GM18861 (cell line): ENCODE data around the gene PLEKHO2.

ENCODE experiments used
- ATAC-seq: cut with Tn5 transposase; IDR thresholded peaks from one replicate; pipeline ENCODE4 v1.9.1; 2021; ENCODE audit not compliant: unreplicated experiment

Gene PLEKHO2

DNA sequence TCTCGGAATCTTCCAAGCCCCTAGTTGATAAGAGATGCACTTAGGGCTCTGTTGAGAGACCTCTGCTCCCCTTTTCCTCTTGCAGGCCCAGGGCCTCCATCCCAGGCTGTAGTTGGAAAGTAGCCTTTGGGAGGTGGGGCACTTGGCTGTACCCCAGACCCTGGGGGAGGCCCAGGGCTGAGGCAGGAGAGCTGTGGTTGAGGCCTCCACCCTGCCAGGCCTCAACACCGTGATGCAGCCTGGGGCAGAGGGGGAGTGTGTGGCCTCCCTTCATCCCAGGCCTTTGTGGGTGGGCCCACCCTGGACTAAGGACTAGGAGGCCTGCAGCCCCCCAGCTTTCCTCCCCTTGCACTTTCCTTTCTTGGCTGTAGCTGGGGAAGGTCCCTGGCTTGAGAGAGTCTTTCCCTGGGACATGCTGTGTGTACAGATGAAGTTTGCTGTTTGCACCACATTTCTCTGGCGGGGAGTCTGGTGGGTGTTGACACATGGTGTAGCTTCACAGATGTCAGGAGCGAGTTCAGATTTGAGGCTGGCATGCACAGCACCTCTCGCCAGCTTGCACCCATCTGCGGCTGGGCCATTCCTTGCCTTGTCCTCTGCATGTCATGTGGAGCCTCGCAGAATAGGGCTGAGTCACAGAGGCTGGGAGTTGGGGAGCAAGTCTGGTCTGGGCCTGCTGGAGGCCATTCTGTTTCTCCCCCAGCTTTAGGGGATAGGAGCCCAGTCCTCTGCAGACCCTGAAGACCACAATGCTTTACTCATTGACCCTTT lies 13.7 kb downstream of the PLEKHO2 start:
- no peak for ATAC-seq

- ATAC-seq, result no peak
Measured at GRCh38 chr15:64856429-64857145, 14.9 kb downstream of the PLEKHO2 start.

DNA sequence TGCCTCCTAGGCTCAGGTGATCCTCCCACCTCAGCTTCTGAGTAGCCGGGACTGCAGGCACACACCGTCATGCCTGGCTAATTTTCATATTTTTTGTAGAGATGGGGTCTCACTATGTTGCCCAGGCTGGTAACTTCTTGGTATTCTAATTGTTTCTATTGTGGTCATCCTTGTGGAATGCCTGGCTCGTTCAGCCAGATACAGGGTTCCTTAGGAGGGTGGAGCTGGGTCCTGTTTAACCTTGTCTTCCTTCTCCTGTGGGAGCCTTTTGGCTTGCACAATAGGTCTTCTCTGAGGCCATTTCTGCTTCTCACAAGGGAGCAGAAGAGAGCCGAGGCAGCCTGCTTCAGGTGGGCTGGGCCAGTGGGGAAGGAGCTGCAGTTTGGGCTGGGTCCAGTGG lies 15.7 kb downstream of the PLEKHO2 start:
- no peak for ATAC-seq

- ATAC-seq, result no peak
Measured at GRCh38 chr15:64858021-64858575, 16.4 kb downstream of the PLEKHO2 start.

DNA sequence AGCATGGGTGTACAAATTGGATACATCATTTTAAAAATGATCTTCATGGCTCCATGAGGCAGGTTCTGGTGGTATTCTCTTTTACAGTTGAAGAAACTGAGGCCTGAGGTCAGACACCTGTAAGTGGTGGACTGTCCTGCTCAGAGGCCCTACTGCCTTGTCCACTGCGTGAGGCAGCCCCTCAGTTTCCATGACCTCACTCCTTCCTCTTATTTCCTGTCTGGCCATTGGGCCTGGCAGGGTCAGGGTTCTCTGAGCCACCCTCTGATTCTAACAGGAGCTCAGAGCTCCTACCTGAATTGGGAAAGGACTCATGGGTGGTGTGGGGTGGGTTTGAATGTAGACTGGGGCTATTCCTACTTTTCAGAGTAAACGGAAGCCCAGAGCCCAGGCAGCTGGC lies 17.5 kb downstream of the PLEKHO2 start:
- ATAC-seq, result no peak

DNA sequence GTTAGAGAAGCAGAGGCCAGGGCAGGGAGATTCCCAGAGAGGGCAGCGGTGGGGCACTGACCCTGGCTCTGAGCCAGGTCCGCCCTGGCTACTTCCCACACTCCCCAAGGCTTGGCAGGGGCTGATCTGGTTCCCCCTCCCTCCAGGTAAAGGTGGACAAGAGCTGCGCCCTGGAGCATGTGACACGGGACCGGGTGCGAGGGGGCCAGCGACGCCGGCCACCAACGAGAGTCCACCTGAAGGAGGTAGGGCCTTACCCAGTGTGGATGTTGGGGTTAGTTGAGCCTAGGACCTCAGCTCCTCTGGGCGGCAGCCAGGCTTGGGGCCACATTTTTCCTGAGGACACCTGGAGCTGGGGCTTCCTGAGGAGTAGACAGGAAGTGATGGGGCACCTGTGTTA lies 19.6 kb downstream of the PLEKHO2 start:
- no peak for ATAC-seq

- ATAC-seq, result no peak
Measured at GRCh38 chr15:64861960-64862359, 20.2 kb downstream of the PLEKHO2 start.

GRCh38 chr15:64862408-64862807 lies 20.7 kb downstream of the PLEKHO2 start:
- ATAC-seq, result no peak

DNA sequence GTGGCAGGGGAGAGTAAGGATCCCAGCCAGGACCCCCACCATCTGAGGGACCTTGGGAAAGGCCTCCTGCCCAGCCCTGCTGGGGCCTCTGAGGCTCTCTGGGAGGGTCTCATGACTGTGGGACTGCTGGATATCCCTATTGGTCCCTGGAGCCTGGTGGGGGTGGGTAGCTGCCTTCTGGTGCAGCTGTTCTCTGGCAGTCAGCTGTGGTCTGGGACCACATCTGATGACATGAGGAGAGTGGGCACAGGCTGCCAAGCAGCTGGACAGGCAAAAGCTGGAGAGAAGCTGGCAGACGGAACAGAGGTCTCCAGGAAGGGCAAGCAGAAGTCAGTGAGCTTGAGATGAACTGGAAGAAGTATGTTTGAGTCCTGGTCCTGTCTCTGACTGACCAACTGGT lies 22.4 kb downstream of the PLEKHO2 start:
- no peak for ATAC-seq

GRCh38 chr15:64865126-64865997 lies 23.6 kb downstream of the PLEKHO2 start:
- ATAC-seq, result peak; percentile 62

DNA sequence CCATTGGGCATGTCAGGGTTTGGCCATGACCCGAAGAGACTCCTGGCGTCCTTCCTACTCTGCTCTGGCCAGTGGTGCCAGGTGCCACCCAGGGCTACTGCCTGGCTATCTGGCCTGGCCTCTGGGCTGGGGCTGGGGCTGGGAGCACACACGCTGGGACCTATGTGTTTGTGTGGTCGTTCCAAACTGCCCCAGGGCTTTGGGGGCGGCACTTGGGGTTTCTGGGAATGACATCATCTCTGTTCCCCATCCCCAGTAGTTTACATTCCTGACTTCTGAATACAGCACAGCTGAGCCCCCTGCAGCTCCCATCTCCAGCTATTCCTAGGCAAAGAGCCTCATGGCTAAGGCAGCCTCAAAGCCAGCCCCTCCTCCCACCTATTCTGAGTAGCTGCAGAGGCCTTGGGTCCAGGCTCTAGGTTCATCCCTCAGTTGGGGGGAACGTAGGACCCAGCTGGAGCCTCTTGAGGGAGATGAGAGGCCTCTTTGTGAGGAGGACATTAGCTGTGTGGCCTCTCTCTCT lies 24.3 kb downstream of the PLEKHO2 start:
- ATAC-seq, result no peak

DNA sequence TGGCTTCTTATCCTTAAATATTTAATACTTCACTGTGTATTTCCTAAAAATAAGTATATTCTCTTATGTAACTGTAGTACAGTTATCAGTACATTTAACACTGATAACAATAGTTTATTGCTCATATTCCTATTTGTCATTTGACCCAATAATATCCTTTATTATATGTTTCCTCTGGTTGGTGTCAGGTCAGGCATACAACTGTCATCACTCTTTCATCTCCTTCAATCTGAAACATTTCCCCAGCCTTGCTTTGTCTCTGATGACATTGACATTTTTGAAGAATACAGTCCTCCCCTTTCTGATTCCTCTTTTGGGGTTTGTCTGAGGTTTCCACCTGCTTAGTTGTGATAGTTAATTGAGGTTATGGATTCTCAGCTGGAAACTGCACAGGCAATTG lies 27.8 kb downstream of the PLEKHO2 start:
- ATAC-seq, result no peak

DNA sequence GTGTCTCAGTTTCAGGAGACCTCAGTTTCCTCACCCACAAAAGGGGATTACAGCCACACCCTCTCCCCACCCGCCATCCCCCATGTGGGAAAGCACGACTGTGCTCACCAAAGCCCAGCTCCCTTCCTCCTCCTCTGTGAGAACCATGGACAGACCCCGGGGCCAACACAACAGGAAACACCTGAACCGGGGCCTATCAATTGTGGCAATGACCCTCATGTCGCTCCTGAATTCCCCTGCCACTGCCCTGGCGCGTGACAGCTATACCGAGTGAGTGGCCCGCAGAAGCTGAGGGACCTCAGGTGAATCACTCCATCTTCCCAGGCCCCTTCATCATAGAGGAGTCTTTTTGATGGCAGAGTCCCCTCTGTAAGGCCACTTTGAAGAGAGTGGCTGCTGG lies 28.6 kb downstream of the PLEKHO2 start:
- ATAC-seq, result no peak

GRCh38 chr15:64875641-64876223 lies 34.0 kb downstream of the PLEKHO2 start:
- no peak for ATAC-seq

- ATAC-seq, result no peak
Measured at GRCh38 chr15:64877435-64877834, 35.7 kb downstream of the PLEKHO2 start.

DNA sequence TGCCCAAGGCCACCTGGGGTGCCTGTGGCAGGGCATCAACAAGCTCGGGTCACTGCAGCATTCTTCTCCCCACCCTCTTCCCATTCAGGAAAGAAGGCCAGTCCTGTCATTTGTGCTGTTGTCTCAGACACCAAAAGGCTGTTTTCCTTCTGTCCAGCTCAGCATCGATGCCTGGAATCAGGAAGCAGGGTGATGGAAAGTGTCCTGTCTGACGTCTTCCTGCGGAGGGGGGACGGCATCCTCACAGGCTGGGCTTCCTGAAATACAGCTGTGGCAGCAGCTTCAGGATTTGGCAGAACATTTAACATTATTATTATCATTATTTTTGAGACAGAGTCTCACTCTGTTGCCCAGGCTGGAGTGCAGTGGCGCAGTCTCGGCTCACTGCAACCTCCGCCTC lies 37.0 kb downstream of the PLEKHO2 start:
- no peak for ATAC-seq

GRCh38 chr15:64883100-64883581 lies 41.4 kb downstream of the PLEKHO2 start:
- ATAC-seq, result peak; percentile 50

DNA sequence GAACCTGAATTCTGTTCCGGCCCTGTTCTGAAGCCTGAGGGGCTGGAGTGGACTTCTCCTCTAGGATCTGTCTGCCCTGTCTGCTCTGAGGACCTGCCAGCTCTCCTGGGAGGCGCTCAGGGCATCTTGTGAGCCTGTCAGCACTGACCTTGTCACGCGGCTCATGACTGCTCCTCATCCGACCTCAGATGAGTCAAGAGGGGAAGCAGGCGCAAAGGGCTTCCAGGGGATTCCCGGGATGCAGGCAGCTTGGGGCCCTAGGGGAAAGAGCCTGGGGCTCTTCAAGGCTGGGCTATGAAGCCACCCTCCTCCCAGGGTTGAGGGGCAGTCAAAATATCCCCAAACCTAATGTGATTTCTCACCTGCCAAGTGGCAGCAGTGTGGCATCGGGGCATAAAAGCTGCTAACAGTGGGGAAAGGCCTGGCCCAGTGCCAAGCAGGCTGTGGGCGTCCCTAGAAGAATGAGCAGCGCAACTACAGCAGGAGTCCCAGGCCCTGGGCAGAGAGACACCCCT lies 42.3 kb downstream of the PLEKHO2 start:
- peak; percentile 52 for ATAC-seq

- no peak for ATAC-seq
Measured at GRCh38 chr15:64884679-64885078, 43.0 kb downstream of the PLEKHO2 start.

- no peak for ATAC-seq
Measured at GRCh38 chr15:64888336-64888735, 46.6 kb downstream of the PLEKHO2 start.
